PFSK-1 (cell line): ENCODE results near the gene PCBP3.

ENCODE experiments used
- FOXP2 ChIP-seq: optimal IDR thresholded peaks from 2 replicates; pipeline ENCODE3; 2011; ENCODE audit warnings: borderline replicate concordance, control low read depth, inconsistent platforms; ENCODE audit not compliant: insufficient read depth; ENCODE audit errors: extremely low read length, extremely low read depth
- POLR2AphosphoS5 ChIP-seq: IDR thresholded peaks from 2 replicates; pipeline ENCODE4 v1.6.1; 2012; ENCODE audit warnings: low read depth, mild to moderate bottlenecking, control low read depth, low read length, moderate library complexity
- SIN3A ChIP-seq: IDR thresholded peaks from 2 replicates; pipeline ENCODE4 v1.6.1; 2012; ENCODE audit warnings: mild to moderate bottlenecking, low read length, moderate library complexity, borderline replicate concordance; ENCODE audit not compliant: insufficient read depth
- TAF1 ChIP-seq: IDR thresholded peaks from 2 replicates; pipeline ENCODE4 v1.6.1; 2012; ENCODE audit warnings: low read length, control low read depth, borderline replicate concordance; ENCODE audit not compliant: insufficient read depth
- TF ChIP-seq, protein P1 (sequence below), 2 experiments: IDR thresholded peaks; 2 replicates each; pipeline versions ENCODE4 v1.6.1 to v1.8.0; 2011 to 2012; ENCODE audit warnings: low read depth in 2 of 2, low read length in 2 of 2, control low read depth in 1 of 2, inconsistent platforms in 1 of 2, mild to moderate bottlenecking in 1 of 2, moderate library complexity in 1 of 2; ENCODE audit not compliant: insufficient read depth in 1 of 2

The PCBP3 gene

DNA sequence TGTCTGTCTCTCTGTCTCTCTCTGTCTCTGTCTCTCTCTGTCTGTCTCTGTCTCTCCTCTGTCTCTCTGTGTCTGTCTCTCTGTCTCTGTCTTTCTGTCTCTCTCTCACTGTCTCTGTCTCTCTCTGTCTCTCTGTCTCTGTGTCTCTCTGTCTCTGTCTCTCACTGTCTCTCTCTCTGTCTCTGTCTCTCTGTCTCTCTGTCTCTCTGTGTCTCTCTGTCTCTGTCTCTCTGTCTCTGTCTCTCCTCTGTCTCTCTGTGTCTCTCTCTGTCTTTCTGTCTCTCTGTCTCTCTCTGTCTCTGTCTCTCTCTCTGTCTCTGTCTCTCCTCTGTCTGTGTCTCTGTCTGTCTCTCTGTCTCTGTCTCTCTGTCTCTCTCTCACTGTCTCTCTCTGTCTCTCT is 337.2 kb downstream of the PCBP3 start:
- no peak for TF ChIP-seq SIN3A

DNA sequence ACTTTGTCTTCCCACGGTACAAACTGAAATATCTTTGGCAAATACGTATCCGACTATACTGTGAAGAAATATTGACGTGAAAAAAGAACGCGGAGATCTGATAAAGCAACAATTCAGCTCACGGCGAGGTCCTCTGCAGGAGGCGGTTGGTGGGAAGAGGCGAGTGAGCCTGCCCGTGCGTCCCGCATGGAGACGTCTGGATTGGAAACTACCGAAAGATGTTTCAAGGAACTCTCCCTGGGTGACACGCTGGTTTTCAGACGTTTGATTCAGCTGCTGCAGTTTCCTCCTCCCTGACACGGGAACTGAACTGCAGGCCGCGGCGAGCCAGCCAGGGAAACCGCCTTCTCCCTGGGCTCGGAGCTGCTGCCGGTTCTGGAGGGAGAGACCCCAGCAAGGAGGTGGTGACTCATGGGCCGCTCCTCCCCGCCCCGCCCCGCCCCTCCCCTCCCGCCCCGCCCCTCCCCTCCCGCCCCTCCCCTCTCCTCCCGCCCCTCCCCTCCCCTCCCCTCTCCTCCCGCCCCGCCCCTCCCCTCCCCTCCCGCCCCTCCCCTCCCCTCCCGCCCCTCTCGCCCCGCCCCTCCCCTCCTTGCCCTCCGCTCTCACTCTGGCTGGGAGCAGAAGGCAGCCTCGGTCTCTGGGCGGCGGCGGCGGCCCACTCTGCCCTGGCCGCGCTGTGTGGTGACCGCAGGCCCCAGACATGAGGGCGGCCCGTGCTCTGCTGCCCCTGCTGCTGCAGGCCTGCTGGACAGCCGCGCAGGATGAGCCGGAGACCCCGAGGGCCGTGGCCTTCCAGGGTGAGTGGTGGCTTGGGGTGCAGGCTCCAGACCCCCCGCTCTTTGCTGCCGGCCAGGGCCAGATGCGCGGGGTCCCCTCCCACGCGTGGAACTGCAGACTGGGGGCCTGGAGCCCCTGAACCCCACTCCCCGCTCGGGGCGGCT is 337.9 kb downstream of the PCBP3 start, which contains the start of gene COL6A1:
Gene COL6A1 (plus strand): TSS at position 620 of the 941 bp plus-strand sequence. CDS start 81 bp downstream, at position 701.
- peak; percentile 53 for TF ChIP-seq TAF1
- TF ChIP-seq FOXP2 = no peak
- TF ChIP-seq POLR2AphosphoS5 = peak; percentile 87
- TF ChIP-seq, protein P1, sequence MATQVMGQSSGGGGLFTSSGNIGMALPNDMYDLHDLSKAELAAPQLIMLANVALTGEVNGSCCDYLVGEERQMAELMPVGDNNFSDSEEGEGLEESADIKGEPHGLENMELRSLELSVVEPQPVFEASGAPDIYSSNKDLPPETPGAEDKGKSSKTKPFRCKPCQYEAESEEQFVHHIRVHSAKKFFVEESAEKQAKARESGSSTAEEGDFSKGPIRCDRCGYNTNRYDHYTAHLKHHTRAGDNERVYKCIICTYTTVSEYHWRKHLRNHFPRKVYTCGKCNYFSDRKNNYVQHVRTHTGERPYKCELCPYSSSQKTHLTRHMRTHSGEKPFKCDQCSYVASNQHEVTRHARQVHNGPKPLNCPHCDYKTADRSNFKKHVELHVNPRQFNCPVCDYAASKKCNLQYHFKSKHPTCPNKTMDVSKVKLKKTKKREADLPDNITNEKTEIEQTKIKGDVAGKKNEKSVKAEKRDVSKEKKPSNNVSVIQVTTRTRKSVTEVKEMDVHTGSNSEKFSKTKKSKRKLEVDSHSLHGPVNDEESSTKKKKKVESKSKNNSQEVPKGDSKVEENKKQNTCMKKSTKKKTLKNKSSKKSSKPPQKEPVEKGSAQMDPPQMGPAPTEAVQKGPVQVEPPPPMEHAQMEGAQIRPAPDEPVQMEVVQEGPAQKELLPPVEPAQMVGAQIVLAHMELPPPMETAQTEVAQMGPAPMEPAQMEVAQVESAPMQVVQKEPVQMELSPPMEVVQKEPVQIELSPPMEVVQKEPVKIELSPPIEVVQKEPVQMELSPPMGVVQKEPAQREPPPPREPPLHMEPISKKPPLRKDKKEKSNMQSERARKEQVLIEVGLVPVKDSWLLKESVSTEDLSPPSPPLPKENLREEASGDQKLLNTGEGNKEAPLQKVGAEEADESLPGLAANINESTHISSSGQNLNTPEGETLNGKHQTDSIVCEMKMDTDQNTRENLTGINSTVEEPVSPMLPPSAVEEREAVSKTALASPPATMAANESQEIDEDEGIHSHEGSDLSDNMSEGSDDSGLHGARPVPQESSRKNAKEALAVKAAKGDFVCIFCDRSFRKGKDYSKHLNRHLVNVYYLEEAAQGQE (IDR thresholded peaks at IDR 0.05; ENCODE audit: insufficient read depth in 1 of 2, low read depth in 2 of 2, low read length in 2 of 2) = peak in 1 of 2 experiments; percentile 32; a peak in 1 of 4 replicates
- no peak for TF ChIP-seq SIN3A

DNA sequence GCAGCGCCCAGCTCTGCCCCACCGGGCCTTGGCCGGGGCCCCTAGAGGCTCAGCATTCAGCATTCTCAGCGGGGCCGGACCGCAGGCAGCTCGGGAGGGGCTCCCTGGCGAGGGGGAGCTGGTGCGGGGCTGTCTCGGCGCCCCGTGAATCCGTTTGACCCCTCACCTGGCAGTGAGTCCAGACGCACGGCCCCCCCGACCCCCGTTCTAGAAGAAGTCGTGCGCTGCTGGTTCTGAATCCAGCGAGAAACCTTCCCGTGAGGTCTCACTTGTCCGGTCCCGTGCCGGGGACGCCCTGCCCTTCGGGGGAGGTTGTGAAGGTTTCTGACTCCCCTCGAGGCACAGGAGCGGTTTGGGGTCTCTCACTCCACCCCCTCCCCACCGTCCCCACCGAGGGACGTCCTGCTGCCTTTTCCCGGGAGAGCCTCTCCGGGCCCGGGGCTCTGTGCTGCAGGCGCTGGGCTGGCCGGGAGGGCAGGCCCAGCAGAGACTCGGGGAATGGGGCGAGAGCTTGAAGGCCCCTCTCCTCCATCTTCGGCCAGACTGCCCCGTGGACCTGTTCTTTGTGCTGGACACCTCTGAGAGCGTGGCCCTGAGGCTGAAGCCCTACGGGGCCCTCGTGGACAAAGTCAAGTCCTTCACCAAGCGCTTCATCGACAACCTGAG is 338.7 kb downstream of the PCBP3 start:
- no peak for TF ChIP-seq POLR2AphosphoS5
- TF ChIP-seq, protein P1 (IDR thresholded peaks at IDR 0.05; ENCODE audit: insufficient read depth in 1 of 2, low read depth in 2 of 2, low read length in 2 of 2) = no peak
- no peak for TF ChIP-seq FOXP2
- TF ChIP-seq SIN3A = no peak
- TF ChIP-seq TAF1 = no peak

DNA sequence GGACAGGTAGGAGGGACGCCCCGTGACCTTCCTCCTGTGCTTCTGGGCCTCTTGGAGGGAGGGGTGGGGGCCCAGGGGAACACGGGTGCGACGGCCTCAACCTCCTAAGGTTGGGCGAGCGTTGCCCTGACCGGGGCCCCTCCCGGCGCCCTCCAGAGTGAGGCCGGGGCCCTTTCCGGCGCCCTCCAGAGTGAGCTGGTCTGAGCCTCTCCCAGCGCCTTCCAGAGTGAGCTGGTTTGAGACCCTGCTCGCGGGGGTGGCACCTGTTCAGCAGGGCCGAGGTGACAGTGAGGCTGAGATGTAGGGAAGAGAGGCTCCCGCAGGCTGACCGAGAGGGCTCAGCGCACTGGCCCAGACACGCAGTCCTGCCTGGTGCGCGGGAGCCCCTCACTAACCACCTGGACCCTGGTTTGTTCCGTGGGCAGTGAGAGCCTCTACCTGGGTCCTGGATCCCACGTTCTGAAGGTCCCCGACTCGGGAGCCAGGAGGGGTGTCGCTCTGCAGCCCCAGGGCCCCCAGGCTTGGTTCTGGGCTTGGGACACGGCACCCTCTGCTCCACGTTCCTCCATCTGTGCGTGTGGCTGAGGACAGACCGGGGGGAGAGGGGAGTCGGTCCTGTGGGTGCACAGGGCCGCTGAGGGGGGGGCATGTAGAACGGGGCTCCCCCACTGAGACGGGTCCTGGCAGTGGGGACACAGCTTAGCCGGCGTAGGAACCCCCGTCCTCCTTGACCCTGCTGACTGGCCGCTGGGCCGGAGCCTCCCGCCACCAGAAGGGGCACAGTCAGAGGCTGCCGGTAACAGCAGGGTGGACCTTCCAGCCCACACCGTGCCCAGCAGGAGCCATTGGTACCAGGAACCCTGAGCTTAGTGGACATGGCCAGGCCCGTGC is 339.5 kb downstream of the PCBP3 start:
- TF ChIP-seq, protein P1 (IDR thresholded peaks at IDR 0.05; ENCODE audit: insufficient read depth in 1 of 2, low read depth in 2 of 2, low read length in 2 of 2) = no peak
- TF ChIP-seq FOXP2 = no peak
- no peak for TF ChIP-seq SIN3A
- TF ChIP-seq POLR2AphosphoS5 = no peak
- no peak for TF ChIP-seq TAF1

DNA sequence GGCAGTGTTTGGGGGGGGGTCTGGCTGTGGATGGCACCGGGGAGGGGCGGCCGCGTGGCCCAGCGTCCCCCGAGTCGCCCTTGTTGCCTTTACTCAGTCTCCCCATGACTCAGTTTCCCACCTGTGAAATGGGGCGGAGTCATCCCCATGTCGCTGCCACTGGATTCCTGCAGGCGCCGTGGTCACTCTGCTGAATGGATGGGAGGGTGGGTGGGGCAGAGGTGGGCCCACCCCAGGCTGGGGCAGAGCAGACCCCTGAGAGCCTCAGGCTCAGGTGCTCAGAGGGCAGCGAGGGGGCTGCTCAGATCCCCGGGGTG is 340.1 kb downstream of the PCBP3 start:
- TF ChIP-seq SIN3A (no peak), POLR2AphosphoS5 (no peak), FOXP2 (no peak)
- TF ChIP-seq, protein P1 (IDR thresholded peaks at IDR 0.05; ENCODE audit: insufficient read depth in 1 of 2, low read depth in 2 of 2, low read length in 2 of 2) = no peak
